C4-2B (cell line): ENCODE data around the gene SLC35G4.

Experiments
- H3K27ac ChIP-seq: fragments of 450-650 bp; 2 replicates; pipeline ENCODE4 v1.5.1; 2017
- CTCF ChIP-seq: fragments of 450-650 bp; conservative IDR thresholded peaks from 2 replicates; pipeline ENCODE4 v1.5.1; 2017; ENCODE audit warnings: mild to moderate bottlenecking
- ZFX ChIP-seq: fragments of 450-650 bp; IDR thresholded peaks from 2 replicates; pipeline ENCODE4 v1.6.1; 2017

SLC35G4 gene

GRCh38 chr18:11572201-11572600 is 37.2 kb upstream of the SLC35G4 start:
- TF ChIP-seq CTCF (no peak), ZFX (no peak)
- H3K27ac ChIP-seq: no peak overlapping the region

- no peak overlapping the region for H3K27ac ChIP-seq
- TF ChIP-seq ZFX (no peak), CTCF (no peak)
Observed at GRCh38 chr18:11574545-11574944, 34.9 kb upstream of the SLC35G4 start.

DNA sequence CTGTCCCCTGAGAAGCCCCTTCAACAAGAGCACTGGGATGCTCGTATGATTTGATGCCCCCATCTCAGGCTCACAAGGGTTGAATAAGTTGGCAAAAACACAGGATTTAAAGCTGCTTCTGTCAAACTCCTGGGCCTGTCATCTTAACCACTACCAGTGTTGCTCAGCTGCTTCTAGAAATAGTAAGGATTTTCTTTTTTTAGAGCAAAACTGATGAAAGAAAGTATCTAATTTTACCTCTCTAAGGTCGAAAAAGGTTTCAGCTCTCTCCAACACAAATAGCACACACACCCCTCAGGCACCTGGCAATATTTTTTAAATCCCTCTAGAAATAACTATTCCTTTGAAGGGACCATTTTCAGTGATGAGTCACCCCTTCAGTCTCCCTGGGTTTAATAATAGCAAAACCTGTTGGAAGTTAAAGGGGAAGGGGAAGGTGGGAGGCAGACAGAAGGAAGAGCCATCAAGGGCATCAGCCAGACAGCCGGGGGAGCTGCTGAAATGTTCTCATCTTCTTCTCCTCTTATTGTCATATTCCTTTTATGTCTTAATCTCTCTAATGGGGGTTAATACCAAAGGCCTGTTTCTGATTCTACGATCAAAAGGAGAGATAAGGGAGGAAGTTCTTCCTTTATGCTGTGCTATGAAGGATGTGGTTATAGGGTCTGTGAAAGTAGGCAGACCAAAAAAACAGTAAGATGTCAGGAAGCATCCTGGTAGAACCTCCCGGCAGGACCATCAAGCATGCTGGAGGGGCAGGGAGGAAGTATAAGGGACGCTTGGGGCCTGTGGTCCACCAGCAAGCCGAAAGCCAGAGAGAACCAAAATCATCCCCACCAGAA is 31.9 kb upstream of the SLC35G4 start:
- no peak overlapping the region for H3K27ac ChIP-seq
- TF ChIP-seq CTCF (no peak), ZFX (no peak)

DNA sequence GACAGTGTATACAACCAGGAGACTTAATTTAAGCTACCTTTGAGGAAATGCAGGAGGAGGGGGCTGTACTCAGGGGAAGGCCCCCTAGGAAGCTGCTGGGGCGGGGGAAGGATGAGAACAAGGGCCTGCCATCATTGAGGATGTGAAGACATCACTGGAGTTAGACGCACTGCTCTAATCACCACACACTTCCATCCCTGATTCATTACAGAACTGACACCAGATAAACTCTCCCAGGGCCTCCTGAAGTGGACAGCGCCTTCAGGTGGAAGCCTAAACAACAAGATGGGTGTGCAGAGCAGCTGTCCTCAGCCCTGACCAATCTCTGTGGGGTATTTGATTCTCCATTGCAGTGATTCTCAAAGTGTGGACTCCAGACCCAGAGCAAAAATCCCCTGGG is 30.6 kb upstream of the SLC35G4 start:
- TF ChIP-seq ZFX (no peak), CTCF (no peak)
- H3K27ac ChIP-seq: no peak overlapping the region

- TF ChIP-seq CTCF (no peak), ZFX (no peak)
- no peak overlapping the region for H3K27ac ChIP-seq
Observed at GRCh38 chr18:11579916-11580315, 29.5 kb upstream of the SLC35G4 start.

GRCh38 chr18:11581286-11581685 is 28.1 kb upstream of the SLC35G4 start:
- TF ChIP-seq ZFX (no peak), CTCF (no peak)
- no peak overlapping the region for H3K27ac ChIP-seq

DNA sequence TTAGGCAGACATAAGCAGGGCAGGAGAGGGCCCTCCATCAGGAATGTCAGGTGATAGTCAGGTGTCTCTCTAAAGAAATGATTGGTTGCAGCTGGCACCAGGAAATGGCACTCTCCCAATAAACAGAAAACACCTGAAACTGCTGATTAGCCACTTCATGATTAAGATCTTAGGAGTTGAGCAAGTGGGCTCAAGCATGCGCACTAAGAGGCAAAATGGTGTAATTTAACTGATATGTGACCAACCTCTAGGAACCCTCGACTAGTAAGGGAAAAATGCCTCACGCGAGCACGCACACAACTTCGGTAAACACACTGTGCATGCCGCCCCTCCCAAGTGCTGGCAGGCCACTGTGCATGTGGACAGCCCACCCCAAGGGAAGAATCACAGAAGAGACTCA is 23.8 kb upstream of the SLC35G4 start:
- TF ChIP-seq CTCF (no peak), ZFX (no peak)
- H3K27ac ChIP-seq: no peak overlapping the region
